Measurements from ENCODE around the gene IGSF11.
"Not testable (repeated sequence)": the region's sequence is repeated elsewhere in the genome, so short reads cannot be mapped to it uniquely, and the experiment has no call there.

Gene IGSF11

DNA sequence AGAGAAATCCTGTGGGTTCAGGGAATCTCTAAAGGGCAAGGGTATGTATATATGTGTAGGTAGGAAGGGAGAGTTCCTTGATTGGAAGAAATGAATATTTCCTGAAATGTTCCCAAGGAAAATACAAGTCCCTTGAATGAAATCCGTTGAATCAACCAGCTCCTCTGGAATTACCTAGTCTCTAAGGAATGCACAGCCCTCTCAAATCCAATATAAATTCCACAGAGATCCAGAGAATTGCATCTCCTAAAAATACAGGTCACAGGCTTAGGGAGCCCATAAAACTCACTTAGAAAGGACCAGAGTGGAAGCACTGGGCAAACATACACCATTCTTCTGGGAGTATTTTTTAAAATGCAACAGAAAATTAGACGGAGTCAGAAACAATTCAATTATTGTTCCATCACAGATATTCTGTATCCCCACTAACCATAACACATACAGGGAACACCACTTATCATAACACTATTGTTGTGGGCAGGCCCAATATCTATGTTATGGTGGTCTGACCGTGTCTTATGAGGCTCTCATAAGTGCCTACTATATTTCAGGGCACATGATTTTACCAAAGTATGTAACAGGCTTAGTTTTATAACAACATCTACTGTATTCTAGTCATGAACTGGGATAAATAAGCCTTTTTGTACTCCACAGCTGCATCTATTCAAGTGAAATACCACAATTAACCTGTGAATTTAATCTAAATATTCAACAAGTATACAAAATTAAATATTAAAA lies 43.7 kb downstream of the IGSF11 start:
- DNase-seq (ENCODE audit: low read depth in 2 of 2): no peak

DNA sequence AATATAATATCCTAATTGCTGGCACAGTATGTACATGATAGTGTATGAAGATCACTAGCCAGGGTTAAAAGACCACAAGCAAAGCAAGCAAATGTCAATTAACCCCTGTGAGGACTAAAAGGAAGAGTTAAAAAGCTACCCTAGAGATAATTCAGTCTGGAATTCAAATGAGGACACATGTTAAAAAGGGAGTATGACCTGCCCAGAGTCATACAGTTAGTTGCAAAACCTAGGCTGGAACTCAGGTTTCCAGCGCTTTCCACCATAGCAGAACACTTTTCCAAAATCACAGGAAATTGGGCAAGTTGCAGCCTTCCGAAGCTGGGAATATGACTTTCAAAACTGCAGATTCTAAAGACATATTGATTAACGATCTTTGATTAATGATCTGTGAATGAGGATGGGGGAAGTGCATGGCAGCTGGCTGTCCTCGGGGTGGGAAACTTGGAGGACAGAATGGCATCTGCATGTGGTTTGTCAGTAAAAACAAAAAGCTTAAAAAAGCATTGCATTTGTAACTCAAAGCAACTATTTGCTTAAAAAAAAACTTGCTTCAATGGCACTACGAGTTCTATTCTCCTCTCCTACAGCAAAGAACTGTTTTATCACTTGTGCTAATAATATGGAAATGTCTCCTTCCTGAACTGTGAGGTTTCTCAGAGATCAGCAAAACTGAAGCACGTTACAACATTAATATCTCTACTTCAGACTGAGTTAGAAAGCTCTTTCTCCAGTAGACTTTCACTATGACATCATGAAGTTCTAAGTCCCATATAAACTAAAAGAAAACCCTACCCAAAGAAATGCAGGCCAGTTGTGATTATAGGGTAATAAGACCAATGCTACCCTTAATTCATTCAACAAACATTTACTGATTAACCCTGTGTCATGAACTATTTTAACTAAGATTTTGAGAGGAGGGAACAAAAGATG lies 46.2 kb downstream of the IGSF11 start:
- no peak for DNase-seq (ENCODE audit: low read depth in 2 of 2)

DNA sequence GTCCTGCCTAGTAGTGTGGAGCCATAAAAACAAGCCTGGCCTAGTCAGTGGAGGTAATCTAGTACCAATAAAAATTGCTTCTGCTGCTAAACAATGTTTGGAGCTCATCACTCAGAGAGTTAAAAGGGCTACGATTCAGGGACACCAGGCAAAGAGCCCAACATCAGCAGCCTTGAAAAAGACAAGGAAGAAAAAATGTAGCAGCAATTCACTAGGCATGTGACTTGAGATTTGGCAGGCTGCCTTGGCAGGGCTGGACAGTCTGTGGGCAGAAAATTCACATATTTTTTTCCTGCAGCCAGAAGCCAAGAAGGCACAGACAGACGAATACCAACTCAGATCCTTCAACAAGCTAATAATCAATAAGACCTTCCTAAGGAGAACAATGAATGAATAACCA lies 47.2 kb downstream of the IGSF11 start:
- no peak for DNase-seq (ENCODE audit: low read depth in 2 of 2)

DNA sequence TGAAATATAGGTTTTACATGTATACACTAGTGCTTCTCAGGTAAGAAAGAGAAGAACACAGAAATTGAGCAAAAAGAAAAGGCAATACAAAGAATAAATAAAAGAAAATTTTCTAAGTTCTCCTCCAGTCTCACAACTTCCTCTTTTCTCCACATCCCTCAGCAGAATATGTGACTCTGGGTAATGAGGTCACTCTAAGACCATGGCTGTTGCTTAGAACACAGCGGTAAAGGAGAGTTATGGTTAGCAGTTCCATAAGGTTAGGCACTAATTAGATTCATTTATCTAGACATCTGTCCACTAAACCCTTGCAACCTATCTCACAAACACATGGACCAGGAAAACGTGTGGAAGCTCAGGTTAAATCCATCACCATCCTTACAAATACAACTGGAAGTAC lies 47.9 kb downstream of the IGSF11 start:
- DNase-seq (ENCODE audit: low read depth in 2 of 2): no peak

DNA sequence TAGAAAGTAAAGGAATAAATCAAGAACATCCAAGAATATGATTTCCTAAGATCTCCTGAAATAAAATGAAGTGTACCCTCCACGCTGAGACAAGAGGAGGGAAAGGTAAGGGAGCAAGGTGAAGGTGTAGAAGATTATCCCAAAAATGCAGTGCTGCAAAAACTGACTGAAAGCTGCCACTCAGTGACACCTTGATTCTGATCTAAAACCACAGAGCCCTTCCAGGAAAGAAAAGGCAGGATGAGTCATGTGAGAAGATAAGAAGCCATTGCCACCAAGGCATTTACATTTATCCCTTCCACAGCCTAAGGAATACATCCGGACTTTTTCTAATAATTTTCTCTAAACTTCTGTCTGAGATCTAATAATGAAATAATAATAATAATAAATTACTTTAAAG lies 49.9 kb downstream of the IGSF11 start:
- no peak for DNase-seq (ENCODE audit: low read depth in 2 of 2)

DNA sequence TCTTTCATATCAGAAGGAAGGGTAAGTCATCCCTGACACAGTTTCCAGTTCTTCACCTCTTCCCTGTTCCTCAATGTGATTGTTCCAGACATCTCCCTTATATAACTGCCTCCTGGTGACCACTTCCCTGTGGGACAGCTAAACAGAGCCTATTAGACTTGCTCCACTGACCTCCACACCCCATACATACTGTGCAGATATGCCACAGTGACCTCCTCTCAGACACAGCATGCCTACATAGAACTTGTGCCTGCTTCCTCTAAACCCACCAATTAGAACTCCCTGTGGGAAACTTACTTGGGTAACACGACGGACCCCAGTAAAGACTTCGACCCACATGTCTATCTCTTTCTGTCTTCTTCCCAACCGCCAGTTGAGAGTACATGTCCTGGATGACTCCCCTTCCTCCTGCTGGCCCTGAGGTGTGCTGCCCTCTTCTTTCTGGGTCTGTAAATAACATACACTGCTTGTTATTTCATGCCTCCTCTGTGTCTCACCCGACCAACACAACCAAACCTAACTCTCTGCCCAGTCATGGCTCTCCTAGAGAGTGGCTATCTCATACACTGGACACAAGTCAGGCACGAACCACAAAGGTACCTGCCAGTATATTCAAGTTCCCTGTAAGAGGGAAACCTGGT lies 53.0 kb downstream of the IGSF11 start:
- DNase-seq (ENCODE audit: low read depth in 2 of 2): no peak

DNA sequence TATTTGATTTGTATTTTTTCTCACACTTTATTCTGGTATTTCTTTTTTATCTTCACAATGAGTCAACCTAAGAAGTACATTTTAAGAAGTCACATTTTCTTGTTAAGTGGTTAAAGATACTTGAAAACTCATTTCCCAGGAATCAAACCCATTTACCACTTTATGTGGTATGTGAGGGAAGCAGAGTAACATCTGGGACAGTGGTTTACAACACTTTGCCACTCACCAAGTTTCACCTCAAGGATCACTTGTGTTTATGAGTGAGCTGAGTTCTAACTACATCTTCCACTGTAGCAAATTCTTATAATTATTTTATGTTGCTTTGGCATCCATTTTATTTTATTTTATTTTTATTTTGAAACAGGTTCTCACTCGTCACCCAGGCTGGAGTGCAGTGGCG lies 53.8 kb downstream of the IGSF11 start:
- no peak for DNase-seq (ENCODE audit: low read depth in 2 of 2)

DNA sequence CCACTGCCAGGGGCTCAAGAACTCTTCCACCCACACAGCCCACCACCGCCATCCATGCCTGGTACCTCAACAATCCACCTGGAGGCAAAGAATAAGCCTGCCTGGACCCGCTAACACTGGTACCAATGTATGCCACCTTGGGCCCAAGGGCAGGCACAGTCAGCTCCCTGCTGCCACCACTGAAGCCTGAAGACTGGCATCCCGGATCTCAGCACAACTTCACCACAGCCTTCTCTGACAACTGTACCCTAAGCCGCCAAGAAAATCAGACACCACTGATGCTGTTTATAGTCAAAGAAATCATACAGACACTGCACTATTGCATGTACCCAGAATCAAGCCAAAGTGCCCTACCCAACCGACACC lies 56.3 kb downstream of the IGSF11 start:
- DNase-seq (ENCODE audit: low read depth in 2 of 2): no peak

DNA sequence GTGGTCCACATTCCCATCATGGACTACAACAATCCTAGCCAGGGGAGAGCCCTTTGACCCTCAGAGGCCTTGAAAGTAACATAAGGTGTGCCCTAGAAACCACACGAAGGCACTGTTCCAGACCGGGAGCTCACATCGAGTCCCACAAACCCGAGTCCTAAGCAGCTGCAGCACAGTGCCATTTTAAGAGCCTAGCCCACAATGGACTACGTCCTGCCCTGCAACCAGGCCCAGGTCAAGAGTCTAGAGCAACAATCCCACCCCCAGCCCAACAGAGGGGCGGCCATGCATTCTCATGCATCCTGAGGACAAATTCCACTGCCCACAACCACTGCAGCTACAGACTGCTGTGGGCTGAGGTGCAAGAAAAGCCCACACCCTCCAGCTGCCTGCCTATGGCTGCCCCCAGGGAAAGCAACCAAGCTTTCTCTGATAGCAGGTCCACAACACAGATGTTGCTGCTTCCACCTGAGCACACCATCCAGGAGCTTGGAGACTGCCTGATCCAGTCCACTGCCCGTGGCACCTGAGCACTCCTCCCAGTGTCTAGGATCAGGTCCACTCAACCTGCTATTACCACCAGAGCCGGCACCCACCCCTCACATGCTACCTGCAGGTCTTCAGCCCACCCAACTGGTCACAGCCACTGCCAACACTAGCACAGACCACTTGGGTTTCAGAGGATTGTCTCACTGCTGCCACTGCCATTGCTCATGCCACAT lies 56.8 kb downstream of the IGSF11 start:
- DNase-seq (ENCODE audit: low read depth in 2 of 2): no peak

DNA sequence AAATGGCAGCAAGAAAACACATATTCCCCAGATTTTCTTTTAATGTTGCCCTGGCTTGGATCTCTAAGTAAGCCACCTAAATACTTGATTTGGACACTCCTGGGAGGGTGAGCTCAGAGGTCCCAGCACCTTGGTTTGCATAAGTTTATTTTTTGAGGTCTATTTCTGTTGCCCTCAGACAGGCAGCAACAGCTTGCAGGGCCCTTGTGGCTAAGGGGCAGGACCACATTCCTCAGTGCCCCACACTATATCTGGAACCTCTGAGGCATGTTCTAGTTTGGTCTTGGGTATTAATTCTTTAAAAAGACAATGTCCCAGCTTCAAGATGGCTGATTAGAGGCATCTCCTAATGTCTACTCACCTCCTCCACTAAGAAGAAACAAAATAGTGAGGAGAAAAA lies 57.5 kb downstream of the IGSF11 start:
- DNase-seq (ENCODE audit: low read depth in 2 of 2): no peak

DNA sequence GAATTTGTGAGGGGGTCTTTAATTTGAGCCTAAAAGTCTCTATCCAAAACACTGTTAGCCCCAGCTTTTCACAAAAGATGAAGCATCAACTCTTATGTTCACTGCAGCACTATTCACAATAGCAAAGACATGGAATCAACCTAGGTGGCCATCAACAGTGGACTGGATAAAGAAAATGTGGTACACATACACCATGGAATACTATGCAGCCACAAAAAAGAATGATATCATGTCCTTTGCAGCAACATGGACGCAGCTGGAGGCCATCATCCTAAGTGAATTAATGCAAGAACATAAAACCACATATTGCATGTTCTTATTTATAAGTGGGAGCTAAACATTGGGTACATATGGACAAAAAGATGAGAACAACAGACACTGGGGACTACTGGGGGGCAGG lies 59.2 kb downstream of the IGSF11 start:
- not testable (repeated sequence) for DNase-seq (ENCODE audit: low read depth in 2 of 2)

DNA sequence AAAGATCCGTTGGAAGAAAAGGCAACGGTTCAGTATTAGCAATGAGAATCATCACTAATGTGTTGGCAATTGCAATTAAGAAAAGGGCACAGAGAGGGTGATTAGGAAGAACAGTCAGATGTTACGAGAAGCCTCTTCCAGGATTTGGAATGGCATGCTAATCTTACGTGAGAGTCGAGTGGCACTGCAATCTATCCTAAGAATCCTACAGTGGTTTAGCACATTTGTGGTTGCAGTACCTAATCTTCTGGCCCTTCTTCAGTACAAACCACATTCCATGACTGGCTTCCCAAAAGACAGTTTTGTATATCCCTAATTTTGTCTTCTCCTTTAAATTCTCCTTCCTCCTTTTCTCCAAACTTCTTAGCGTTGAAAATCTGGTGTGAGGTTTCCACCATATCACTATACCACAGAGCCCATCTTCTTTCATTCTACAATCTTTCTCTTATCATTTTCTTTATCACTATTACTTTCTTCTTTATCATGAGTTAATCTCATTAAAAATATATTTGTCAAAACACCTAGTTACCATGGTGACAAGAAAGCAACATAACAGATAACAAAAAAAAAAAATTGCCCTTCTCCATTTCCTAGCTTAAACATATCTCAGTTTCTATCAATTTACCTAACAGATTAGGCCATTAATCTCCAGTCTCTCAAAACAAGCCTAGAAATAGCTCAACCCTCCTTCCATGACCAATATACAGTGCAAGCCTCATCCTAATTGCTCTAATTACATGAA lies 60.1 kb downstream of the IGSF11 start:
- DNase-seq (ENCODE audit: low read depth in 2 of 2): no peak

DNA sequence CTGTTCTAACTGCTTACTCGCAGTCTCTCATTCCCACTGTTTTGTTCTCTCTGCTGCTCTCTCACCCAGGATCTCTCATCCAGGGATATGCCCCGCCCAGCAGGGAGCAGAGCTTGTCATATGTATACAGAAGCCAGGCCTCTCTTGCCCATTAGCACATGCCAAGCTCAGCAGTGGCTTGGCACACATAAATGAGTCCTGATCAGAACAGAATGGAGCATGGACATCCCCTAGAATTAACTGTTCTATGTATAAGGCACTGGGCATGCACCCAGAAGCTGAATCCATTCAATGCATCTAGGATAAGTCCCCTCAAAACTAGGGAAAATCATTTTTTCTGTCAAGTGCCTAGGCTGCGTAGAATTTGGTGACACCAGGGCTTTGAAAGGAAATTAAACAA lies 61.6 kb downstream of the IGSF11 start:
- no peak for DNase-seq (ENCODE audit: low read depth in 2 of 2)

DNA sequence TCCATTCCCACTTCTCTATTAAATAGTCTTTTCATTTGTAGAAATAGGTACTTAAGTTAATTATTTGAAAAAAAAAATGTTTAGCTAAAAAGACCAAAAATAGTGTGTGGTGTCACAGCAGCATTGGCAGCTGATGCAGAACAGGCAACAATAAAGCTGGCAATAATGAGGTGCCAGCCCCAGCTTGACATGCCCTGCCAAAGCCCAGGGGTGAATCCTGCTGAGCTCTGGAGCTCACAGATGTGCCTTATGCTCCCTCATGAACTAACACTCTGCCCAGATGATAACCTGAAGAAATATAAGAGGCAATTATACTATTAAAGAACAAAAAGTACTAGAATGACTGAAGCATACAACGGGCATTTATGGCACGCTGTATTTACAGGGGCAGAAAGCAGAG lies 63.8 kb downstream of the IGSF11 start:
- no peak for DNase-seq (ENCODE audit: low read depth in 2 of 2)

DNA sequence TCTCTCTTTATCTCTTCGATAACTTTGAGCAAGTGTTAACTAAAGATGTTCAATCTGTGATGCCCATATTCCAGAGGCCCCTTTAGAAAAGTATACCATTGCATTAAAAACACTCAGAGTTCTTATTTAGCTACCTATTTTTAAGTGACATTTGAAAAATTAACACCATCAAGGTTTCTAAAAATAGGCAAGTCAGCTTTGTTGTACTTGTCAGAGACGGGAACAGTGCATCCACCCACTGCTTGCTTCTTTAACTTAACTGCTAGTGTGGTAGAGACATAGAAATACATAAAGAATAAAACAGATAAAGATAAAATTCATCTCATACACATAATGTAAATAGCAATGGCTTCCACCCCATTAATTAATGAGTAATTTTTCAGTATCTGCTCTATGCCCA lies 66.0 kb downstream of the IGSF11 start:
- DNase-seq (ENCODE audit: low read depth in 2 of 2): no peak

DNA sequence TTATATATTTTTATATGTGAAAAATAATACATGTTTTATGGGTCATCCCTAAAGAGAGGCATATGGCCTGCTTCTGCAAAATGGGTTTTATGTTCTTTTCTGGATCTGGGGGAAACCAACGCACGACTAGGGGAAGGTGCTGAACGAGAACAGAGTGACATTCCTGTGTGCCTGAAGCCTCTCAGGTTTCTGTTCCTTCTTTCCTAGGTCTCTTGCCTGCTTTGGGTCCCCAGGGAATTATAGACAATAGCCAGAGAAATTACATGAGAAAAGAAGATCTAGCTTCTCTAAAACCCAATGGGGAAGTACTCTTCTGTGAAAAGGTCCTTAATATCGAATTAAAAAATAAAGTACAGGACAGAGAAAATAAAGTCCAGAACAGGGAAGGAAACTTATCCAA lies 66.5 kb downstream of the IGSF11 start:
- DNase-seq (ENCODE audit: low read depth in 2 of 2): no peak

DNA sequence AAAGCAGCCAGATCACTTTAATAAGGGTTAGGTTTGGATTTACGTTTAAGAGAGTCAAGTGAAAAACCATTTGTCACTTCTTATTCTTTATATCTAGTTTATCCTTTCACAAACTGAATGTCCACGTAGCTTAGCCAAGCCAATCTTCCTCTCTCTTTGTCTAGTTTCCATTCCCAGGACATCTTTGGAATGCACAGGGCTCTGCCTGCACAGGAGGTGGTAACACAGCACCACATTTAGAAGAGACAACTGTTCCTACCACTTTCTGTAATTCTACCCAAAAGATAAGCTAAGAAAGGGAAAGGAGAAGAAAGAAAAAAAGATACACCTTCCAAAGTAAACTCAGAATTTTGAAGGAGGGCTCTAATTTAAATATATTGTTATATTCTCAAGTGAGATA lies 67.9 kb downstream of the IGSF11 start:
- no peak for DNase-seq (ENCODE audit: low read depth in 2 of 2)

DNA sequence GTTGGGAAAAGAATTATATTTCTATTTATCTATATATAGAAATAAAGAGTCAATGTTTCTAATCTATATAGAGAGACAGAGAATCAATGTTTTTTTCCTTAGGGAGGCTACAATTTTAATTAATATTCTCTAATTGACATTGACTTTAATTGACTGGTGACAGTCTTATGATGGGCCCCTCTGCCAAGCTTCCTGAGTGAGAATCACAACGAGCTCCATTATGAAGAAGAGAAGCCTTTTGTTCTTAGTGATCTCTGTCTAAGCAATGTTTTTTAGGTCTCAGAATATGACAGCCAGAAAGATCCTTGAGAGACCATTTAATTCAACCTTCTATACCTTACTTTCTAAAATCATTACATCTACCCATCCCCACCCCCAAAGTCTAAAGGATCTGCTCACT lies 70.9 kb downstream of the IGSF11 start:
- DNase-seq (ENCODE audit: low read depth in 2 of 2): no peak

DNA sequence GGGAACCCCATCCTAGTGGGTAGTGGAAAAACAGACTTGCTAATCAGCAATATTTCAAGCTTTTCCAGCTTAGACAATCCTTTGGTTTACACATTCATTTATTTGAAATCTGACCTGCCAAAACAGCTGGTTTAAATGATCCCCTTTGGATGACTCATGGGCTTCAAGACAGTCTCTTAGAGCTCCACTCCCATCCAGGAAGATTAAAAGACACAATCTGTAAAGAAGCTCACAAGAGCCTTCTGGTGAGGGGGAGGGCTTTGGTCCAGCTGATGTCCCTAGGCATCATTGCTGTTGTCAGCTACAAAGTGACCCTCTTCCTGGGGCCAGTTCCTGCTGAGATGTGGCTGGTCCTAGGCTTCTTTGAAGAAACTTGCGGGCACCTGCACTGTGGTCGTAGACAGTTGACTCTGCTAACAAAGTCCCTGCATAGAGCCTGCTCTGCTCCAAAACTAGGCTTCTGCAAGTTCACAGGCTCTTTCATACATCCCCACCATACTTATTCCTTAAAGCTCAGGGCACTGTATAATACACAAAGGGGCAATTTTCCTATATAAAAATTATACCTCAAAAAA lies 73.7 kb downstream of the IGSF11 start:
- no peak for DNase-seq (ENCODE audit: low read depth in 2 of 2)

DNA sequence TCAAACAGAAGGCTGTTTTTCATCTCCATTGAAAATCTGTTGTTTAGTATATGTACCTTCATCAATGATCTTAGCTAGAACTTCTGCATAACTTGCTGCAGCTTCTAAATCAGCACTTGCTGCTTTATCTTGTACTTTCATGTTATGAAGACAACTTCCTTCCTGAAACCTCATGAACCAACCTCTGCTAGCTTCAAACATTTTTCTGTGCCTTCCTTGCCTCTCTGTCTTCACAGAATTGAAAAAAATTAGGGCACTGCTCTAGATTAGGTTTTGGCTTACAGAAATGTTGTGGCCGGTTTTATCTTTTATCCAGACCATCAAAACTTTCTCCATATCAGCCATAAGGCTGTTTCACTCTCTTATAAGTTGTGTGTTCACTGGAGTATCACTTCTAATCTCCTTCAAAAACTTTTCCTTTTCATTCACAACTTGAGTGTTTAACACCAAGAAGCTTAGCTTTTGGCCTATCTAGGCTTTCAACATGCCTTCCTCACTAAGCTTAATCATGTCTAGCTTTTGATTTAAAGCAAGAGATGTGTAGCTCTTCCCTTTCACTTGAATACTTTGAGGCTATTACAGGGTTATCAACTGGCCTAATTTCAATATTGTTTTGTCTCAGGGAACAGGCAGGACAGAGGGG lies 78.6 kb downstream of the IGSF11 start:
- no peak for DNase-seq (ENCODE audit: low read depth in 2 of 2)

DNA sequence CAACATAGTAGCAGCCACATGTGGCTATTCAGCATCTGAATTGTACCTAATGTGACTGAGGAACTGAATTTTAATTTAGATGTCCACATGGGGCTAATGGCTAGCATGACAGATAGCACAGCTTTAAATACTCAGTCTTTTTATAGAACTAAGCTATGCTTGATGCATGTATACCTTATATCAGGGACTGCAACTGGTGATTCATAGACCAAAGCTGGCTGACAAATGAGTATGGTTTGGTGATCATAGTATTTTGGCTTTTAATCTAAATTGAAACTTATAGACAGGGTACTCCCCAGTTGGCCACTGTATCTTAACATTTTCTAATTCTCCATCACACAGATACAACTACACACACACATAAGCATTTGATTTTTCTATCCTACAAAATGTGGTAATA lies 83.6 kb downstream of the IGSF11 start:
- DNase-seq (ENCODE audit: low read depth in 2 of 2): no peak
